ENCODE results near the gene SOBP.

DNA sequence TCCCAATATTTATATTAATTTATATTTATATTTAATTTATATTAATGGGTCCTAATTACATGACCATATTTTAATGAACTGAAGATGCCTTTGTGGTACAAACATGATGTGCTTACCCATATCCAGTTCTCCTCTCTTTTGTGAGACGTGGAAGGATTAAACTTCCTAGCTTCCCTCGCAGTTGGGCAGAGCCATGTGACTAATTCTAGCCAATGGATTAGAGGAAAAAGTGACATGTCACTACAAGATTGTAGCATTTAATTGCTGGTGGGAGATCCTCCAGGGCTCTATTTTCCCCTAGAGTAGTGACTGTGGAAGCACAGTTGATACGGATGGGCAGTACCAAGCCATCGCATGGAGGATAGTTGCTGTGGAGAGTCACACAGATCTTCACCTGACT lies 4.8 kb upstream of the SOBP start:
- TF ChIP-seq CTCF (conservative IDR thresholded peaks at IDR 0.05), result no peak
- no peak for TF ChIP-seq EZH2 (IDR thresholded peaks at IDR 0.05; ENCODE audit: low read depth)

All from PC-9 (cell line).